GM12878 (cell line): ENCODE results near the gene CMTM4. TPM values are rescaled to one million over a fixed set of nuclear protein-coding genes. Genes with fewer than 3 reads are reported as not detected.

ENCODE experiments used
- ASH2L ChIP-seq: fragments of 300-600, 200-600 bp; sonication (generic); IDR thresholded peaks from 2 replicates; pipeline ENCODE4 v1.6.1; 2017; ENCODE audit warnings: low read depth, mild to moderate bottlenecking, borderline replicate concordance
- BCL11A ChIP-seq: IDR thresholded peaks from 2 replicates; pipeline ENCODE4 v1.6.1; 2011; ENCODE audit warnings: low read depth, low read length
- BHLHE40 ChIP-seq, 2 experiments: fragments of 450-650 bp in 1 of 2; IDR thresholded peaks; 2 replicates each; pipeline ENCODE4 v1.6.1; 2011 to 2017; ENCODE audit warnings: low read depth in 2 of 2, borderline replicate concordance in 1 of 2, improper control_type of control experiment in 1 of 2, low read length in 1 of 2, mild to moderate bottlenecking in 1 of 2
- BMI1 ChIP-seq: fragments of 450-650 bp; IDR thresholded peaks from 2 replicates; pipeline ENCODE4 v1.6.1; 2016; ENCODE audit warnings: mild to moderate bottlenecking, moderate library complexity, borderline replicate concordance
- DPF2 ChIP-seq: fragments of 450-650 bp; IDR thresholded peaks from 2 replicates; pipeline ENCODE4 v1.6.1; 2017; ENCODE audit warnings: mild to moderate bottlenecking
- EGR1 ChIP-seq, 2 experiments: IDR thresholded peaks; 1 replicate in 1 of 2; 2 replicates in 1 of 2; pipeline ENCODE4 v1.6.1; 2011 to 2012; ENCODE audit warnings: low read depth in 2 of 2, low read length in 2 of 2, borderline replicate concordance in 1 of 2, mild to moderate bottlenecking in 1 of 2, moderate library complexity in 1 of 2
- GABPA ChIP-seq: IDR thresholded peaks from 2 replicates; pipeline ENCODE4 v1.6.1; 2014; ENCODE audit warnings: antibody characterized with exemption, low read depth, mild to moderate bottlenecking, inconsistent platforms
- HDGF ChIP-seq: fragments of 450-650 bp; IDR thresholded peaks from 2 replicates; pipeline ENCODE4 v1.6.1; 2016; ENCODE audit warnings: antibody characterized with exemption
- IRF4 ChIP-seq: IDR thresholded peaks from 2 replicates; pipeline ENCODE4 v1.6.1; 2011; ENCODE audit warnings: low read depth, low read length
- LARP7 ChIP-seq: fragments of 450-650 bp; IDR thresholded peaks from 2 replicates; pipeline ENCODE4 v1.6.1; 2017; ENCODE audit warnings: mild to moderate bottlenecking
- MEF2B ChIP-seq: fragments of 450-650 bp; IDR thresholded peaks from 2 replicates; pipeline ENCODE4 v1.6.1; 2018; ENCODE audit warnings: mild to moderate bottlenecking, moderate library complexity; ENCODE audit not compliant: partially characterized antibody, poor library complexity, severe bottlenecking
- NBN ChIP-seq: fragments of 450-650 bp; IDR thresholded peaks from 2 replicates; pipeline ENCODE4 v1.6.1; 2016
- NFIC ChIP-seq: IDR thresholded peaks from 2 replicates; pipeline ENCODE4 v1.6.1; 2012; ENCODE audit warnings: low read depth, mild to moderate bottlenecking, inconsistent platforms, low read length, moderate library complexity
- NRF1 ChIP-seq: conservative IDR thresholded peaks from 2 replicates; pipeline ENCODE4 v1.6.1; 2011; ENCODE audit warnings: mild to moderate bottlenecking, low read depth, low read length, improper control_type of control experiment
- PAX5 ChIP-seq: IDR thresholded peaks from 2 replicates; pipeline ENCODE4 v1.6.1; 2011; ENCODE audit warnings: low read depth, low read length, borderline replicate concordance
- PML ChIP-seq: IDR thresholded peaks from 2 replicates; pipeline ENCODE4 v1.6.1; 2012; ENCODE audit warnings: low read length, inconsistent platforms
- POLR2AphosphoS2 ChIP-seq: IDR thresholded peaks from 2 replicates; pipeline ENCODE4 v1.6.1; 2011; ENCODE audit warnings: low read depth, mild to moderate bottlenecking, low read length, improper control_type of control experiment, moderate library complexity
- STAT1 ChIP-seq: fragments of 450-650 bp; conservative IDR thresholded peaks from 2 replicates; pipeline ENCODE4 v1.6.1; 2014; ENCODE audit warnings: antibody characterized with exemption, mild to moderate bottlenecking
- SUZ12 ChIP-seq: fragments of 200-600 bp; sonication (generic); IDR thresholded peaks from one replicate; pipeline ENCODE4 v1.6.1; 2018; ENCODE audit warnings: antibody characterized with exemption, mild to moderate bottlenecking; ENCODE audit not compliant: unreplicated experiment
- TCF7 ChIP-seq: IDR thresholded peaks from 2 replicates; pipeline ENCODE4 v1.6.1; 2014; ENCODE audit warnings: antibody characterized with exemption, borderline replicate concordance
- WRNIP1 ChIP-seq: IDR thresholded peaks from 2 replicates; pipeline ENCODE4 v1.6.1; 2011; ENCODE audit warnings: low read depth, low read length, improper control_type of control experiment, borderline replicate concordance
- ZBED1 ChIP-seq: IDR thresholded peaks from 2 replicates; pipeline ENCODE4 v1.6.1; 2016; ENCODE audit warnings: borderline replicate concordance
- polyA plus RNA-seq, 11 experiments: library from polyadenylated mRNA; depleted of rRNA in 4 of 11; unstranded in 6 of 11; stranded (reverse) in 5 of 11; fragments of >200 nt; fragmentation: Nextera tagmentation in 4 of 11; fragmentation: Illumina TruSeq in 1 of 11; extraction: Ambion mirVana in 4 of 11; extraction: Trizol in 1 of 11; gene quantifications; 1 replicate in 1 of 11; 2 replicates in 10 of 11; pipeline versions ENCODE4 v1.2.1 to v1.2.3, GENCODE V29; 2011 to 2016; ENCODE audit warnings: inconsistent platforms in 2 of 11, missing spikeins in 2 of 11, low read depth in 1 of 11
- total RNA-seq, 4 experiments: library from RNA; depleted of rRNA in 3 of 4; stranded (reverse); fragments of >200 nt in 3 of 4; fragmentation: Illumina TruSeq in 1 of 4; extraction: Trizol in 1 of 4; gene quantifications; 2 replicates each; pipeline versions ENCODE4 v1.2.1 to v1.2.3, GENCODE V29; 2013 to 2021
- TF ChIP-seq, protein P1 (sequence below): IDR thresholded peaks from 2 replicates; pipeline ENCODE4 v1.6.1; 2011; ENCODE audit warnings: low read depth, mild to moderate bottlenecking, low read length, moderate library complexity, borderline replicate concordance; ENCODE audit errors: extremely low read depth
- TF ChIP-seq, protein P2 (sequence below): fragments of 450-650 bp; IDR thresholded peaks from 2 replicates; pipeline ENCODE4 v1.6.1; 2018; ENCODE audit warnings: borderline replicate concordance, mild to moderate bottlenecking; ENCODE audit not compliant: partially characterized antibody
- TF ChIP-seq, protein P3 (sequence below), 3 experiments: IDR thresholded peaks in 2 of 3; conservative IDR thresholded peaks in 1 of 3; 2 replicates each; pipeline ENCODE4 v1.5.1; 2011; ENCODE audit warnings: low read depth in 3 of 3, low read length in 3 of 3, mild to moderate bottlenecking in 3 of 3, control low read depth in 2 of 3, moderate library complexity in 2 of 3, inconsistent platforms in 1 of 3, mixed read lengths in 1 of 3; ENCODE audit not compliant: control insufficient read depth in 2 of 3, insufficient read depth in 1 of 3; ENCODE audit errors: extremely low read depth in 1 of 3

CMTM4 gene
- total and polyA plus RNA-seq, 10 of the 15 experiments (the other 5 are each of a cell fraction or from before 2014, with no cell fraction given) = 0.02 to 0.43 (median 0.15) TPM; not detected in 2

DNA sequence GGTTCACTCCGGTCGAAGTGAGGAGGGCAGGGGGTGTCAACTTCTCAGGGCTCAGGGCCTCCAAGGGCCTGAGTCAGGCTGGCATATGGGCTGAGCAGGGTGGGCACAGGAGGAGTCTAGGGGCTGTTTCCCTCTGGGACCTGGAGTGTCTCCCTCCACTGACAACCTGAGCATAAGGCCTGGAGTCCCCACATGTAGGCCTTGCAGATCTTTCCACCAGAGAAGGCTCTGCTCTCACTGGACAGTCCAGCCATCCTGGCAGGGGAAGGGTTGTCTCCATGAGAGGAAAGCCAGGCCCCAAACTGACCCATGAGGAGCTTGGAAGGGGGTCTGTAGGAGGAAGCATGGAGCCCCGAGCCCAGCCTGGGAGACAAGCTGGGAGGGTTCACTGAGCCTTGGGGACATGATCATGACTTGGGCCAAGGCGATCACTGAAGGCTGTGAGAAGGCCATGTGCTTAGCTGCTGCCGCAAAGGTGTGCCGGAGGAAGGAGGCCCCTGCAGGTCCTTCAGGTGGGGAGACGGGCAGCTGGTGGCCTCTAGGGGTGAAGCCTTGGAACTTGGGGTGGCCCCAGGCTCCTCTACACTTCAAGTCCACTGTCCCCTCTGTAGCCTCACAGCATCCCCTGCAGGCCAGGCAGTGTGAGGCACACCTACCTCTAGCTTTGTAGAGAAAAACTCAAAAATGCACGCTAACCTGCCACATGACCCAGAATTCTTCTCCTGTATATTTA lies 107.4 kb downstream of the CMTM4 start (continued):
- TF ChIP-seq PML = no peak
- TF ChIP-seq BHLHE40 (IDR thresholded peaks at IDR 0.05; ENCODE audit: borderline replicate concordance in 1 of 2, low read depth in 2 of 2, low read length in 1 of 2) = peak; percentile 38 to 39; a peak in 1 of 4 replicates
- no peak for TF ChIP-seq ZBED1
- no peak for TF ChIP-seq ASH2L
- 0 out of 2 replicates have a peak, but pooled peaks have one; percentile 30 for TF ChIP-seq LARP7
- no peak for TF ChIP-seq POLR2AphosphoS2
- TF ChIP-seq, protein P1, sequence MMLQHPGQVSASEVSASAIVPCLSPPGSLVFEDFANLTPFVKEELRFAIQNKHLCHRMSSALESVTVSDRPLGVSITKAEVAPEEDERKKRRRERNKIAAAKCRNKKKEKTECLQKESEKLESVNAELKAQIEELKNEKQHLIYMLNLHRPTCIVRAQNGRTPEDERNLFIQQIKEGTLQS = no peak
- TF ChIP-seq GABPA = no peak
- no peak for TF ChIP-seq HDGF
- TF ChIP-seq NFIC = no peak
- TF ChIP-seq EGR1 (IDR thresholded peaks at IDR 0.05; ENCODE audit: borderline replicate concordance in 1 of 2, low read depth in 2 of 2, low read length in 2 of 2) = no peak
- no peak for TF ChIP-seq IRF4
- TF ChIP-seq, protein P2, sequence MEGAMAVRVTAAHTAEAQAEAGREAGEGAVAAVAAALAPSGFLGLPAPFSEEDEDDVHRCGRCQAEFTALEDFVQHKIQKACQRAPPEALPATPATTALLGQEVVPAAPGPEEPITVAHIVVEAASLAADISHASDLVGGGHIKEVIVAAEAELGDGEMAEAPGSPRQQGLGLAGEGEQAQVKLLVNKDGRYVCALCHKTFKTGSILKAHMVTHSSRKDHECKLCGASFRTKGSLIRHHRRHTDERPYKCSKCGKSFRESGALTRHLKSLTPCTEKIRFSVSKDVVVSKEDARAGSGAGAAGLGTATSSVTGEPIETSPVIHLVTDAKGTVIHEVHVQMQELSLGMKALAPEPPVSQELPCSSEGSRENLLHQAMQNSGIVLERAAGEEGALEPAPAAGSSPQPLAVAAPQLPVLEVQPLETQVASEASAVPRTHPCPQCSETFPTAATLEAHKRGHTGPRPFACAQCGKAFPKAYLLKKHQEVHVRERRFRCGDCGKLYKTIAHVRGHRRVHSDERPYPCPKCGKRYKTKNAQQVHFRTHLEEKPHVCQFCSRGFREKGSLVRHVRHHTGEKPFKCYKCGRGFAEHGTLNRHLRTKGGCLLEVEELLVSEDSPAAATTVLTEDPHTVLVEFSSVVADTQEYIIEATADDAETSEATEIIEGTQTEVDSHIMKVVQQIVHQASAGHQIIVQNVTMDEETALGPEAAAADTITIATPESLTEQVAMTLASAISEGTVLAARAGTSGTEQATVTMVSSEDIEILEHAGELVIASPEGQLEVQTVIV = no peak
- no peak for TF ChIP-seq MEF2B
- TF ChIP-seq, protein P3, sequence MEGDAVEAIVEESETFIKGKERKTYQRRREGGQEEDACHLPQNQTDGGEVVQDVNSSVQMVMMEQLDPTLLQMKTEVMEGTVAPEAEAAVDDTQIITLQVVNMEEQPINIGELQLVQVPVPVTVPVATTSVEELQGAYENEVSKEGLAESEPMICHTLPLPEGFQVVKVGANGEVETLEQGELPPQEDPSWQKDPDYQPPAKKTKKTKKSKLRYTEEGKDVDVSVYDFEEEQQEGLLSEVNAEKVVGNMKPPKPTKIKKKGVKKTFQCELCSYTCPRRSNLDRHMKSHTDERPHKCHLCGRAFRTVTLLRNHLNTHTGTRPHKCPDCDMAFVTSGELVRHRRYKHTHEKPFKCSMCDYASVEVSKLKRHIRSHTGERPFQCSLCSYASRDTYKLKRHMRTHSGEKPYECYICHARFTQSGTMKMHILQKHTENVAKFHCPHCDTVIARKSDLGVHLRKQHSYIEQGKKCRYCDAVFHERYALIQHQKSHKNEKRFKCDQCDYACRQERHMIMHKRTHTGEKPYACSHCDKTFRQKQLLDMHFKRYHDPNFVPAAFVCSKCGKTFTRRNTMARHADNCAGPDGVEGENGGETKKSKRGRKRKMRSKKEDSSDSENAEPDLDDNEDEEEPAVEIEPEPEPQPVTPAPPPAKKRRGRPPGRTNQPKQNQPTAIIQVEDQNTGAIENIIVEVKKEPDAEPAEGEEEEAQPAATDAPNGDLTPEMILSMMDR (IDR thresholded peaks at IDR 0.05 in 2 of 3, conservative IDR thresholded peaks at IDR 0.05 in 1 of 3; ENCODE audit: control insufficient read depth in 2 of 3, extremely low read depth in 1 of 3, insufficient read depth in 1 of 3, low read depth in 3 of 3, low read length in 3 of 3) = peak; percentile 89 to 96 (median 91)
- TF ChIP-seq WRNIP1 = peak; percentile 59; the same call in 1 of the 2 replicates
- TF ChIP-seq NBN = no peak
- no peak for TF ChIP-seq PAX5
- no peak for TF ChIP-seq DPF2
- no peak for TF ChIP-seq TCF7
- TF ChIP-seq BMI1 = no peak
- no peak for TF ChIP-seq STAT1
- TF ChIP-seq SUZ12 = no peak
- TF ChIP-seq NRF1 = no peak
- no peak for TF ChIP-seq BCL11A
